Smooth muscle cell (in vitro differentiated cells): Measurements from ENCODE around the gene KLF16. TPM values are rescaled to one million over a fixed set of nuclear protein-coding genes. Genes with fewer than 3 reads are reported as not detected.

Experiments
- DNase-seq: peaks from one replicate; lab custom pipeline; 2025; ENCODE audit not compliant: unreplicated experiment; lab: John Stamatoyannopoulos, UW
- H2AFZ ChIP-seq: fragments of 200-600 bp; sonication (generic); 2 replicates; pipeline ENCODE4 v1.6.0; 2016; ENCODE audit warnings: antibody characterized with exemption, low read depth, mild to moderate bottlenecking
- H3F3A ChIP-seq: fragments of 200-600 bp; sonication (generic); 2 replicates; pipeline ENCODE4 v1.6.0; 2017; ENCODE audit warnings: antibody characterized with exemption, low read depth
- H3K27ac ChIP-seq: fragments of 200-600 bp; sonication (generic); 2 replicates; pipeline ENCODE4 v1.5.1; 2016; ENCODE audit warnings: low read depth, mild to moderate bottlenecking
- H3K27me3 ChIP-seq: fragments of 200-600 bp; sonication (generic); 2 replicates; pipeline ENCODE4 v1.6.1; 2016; ENCODE audit warnings: low read depth, mild to moderate bottlenecking
- H3K36me3 ChIP-seq: fragments of 200-600 bp; sonication (generic); 2 replicates; pipeline ENCODE4 v1.5.1; 2016; ENCODE audit warnings: low read depth
- H3K4me1 ChIP-seq: fragments of 200-600 bp; sonication (generic); 2 replicates; pipeline ENCODE4 v1.5.1; 2016; ENCODE audit warnings: low read depth
- H3K4me2 ChIP-seq: fragments of 200-600 bp; sonication (generic); 2 replicates; pipeline ENCODE4 v1.6.0; 2016; ENCODE audit warnings: mild to moderate bottlenecking
- H3K4me3 ChIP-seq: fragments of 200-600 bp; sonication (generic); 2 replicates; pipeline ENCODE4 v1.5.1; 2016; ENCODE audit warnings: mild to moderate bottlenecking
- H3K79me2 ChIP-seq: fragments of 200-600 bp; sonication (generic); 2 replicates; pipeline ENCODE4 v1.6.0; 2016; ENCODE audit warnings: low read depth, mild to moderate bottlenecking
- H3K9ac ChIP-seq: fragments of 200-600 bp; sonication (generic); 2 replicates; pipeline ENCODE4 v1.6.0; 2016; ENCODE audit warnings: low read depth
- H3K9me3 ChIP-seq: fragments of 200-600 bp; sonication (generic); replicated peaks from 2 replicates; pipeline ENCODE4 v1.5.1; 2016; ENCODE audit warnings: low read depth
- H4K20me1 ChIP-seq: fragments of 200-600 bp; sonication (generic); 2 replicates; pipeline ENCODE4 v1.6.0; 2016; ENCODE audit warnings: low read depth
- WGBS: methylation state at CpG from one replicate; pipeline ENCODE4 v1.1.7; 2016; ENCODE audit warnings: low lambda C conversion rate; 5-methylcytosine and 5-hydroxymethylcytosine counted together
- polyA plus RNA-seq: library from polyadenylated mRNA; unstranded; fragments of >200 nt; fragmentation: Nextera tagmentation; extraction: Ambion mirVana; gene quantifications from 2 replicates; pipeline ENCODE4 v1.2.1, GENCODE V29; 2016
- total RNA-seq: library from RNA; depleted of rRNA; stranded (reverse); fragments of >200 nt; gene quantifications from 2 replicates; pipeline ENCODE4 v1.2.3, GENCODE V29; 2014
- TF ChIP-seq, protein P1 (sequence below): fragments of 200-600 bp; sonication (generic); IDR thresholded peaks from 2 replicates; pipeline ENCODE4 v1.5.1; 2017; ENCODE audit warnings: borderline replicate concordance, mild to moderate bottlenecking, antibody characterized with exemption; ENCODE audit not compliant: insufficient read depth, poor library complexity, severe bottlenecking

KLF16 gene
- total and polyA plus RNA-seq, 2 experiments from 2014 or later: 5.8 to 15.4 TPM

DNA sequence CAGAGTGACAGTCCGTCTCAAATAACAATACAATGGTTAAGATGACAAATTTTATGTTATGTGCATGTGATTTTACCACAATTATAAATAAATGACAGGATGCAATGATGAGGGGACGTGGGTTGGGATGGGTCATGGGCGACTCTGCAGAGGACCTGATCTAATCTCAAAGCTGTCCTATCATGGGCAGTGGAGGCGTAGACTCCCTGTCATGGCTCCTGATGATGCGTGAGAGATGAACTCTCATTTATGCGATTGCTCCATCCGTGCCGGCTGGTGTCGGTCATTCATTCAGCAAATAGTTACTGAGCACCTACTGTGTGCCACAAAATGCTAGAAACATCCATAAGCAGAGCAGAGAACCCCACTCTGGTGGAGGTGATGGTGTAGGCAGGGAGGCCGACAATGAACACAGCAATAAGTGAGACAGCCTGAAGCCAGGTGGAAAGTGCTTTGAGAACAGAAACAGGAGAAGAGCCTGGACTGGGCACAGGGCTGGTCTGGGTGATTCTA is 13.4 kb downstream of the KLF16 start:
- Histone ChIP-seq H3K9me3 (no peaks in the 10 kb centered on the region), H3K9ac (no peak overlapping the region), H4K20me1 (peaks cover 50% of the 10 kb centered on the region), H3K36me3 (no peaks in the 10 kb centered on the region), H3K27ac (no peak overlapping the region), H3K4me1 (peaks cover 27% of the 10 kb centered on the region), H3F3A (peaks cover 12% of the 10 kb centered on the region), H3K4me2 (no peak overlapping the region), H3K27me3 (no peaks in the 10 kb centered on the region), H3K79me2 (peaks cover 50% of the 10 kb centered on the region), H2AFZ (no peak overlapping the region), H3K4me3 (no peak overlapping the region)
- no peak for DNase-seq
- 88% methylated on average over 10 of the region's 10 CpGs for WGBS
- TF ChIP-seq, protein P1, sequence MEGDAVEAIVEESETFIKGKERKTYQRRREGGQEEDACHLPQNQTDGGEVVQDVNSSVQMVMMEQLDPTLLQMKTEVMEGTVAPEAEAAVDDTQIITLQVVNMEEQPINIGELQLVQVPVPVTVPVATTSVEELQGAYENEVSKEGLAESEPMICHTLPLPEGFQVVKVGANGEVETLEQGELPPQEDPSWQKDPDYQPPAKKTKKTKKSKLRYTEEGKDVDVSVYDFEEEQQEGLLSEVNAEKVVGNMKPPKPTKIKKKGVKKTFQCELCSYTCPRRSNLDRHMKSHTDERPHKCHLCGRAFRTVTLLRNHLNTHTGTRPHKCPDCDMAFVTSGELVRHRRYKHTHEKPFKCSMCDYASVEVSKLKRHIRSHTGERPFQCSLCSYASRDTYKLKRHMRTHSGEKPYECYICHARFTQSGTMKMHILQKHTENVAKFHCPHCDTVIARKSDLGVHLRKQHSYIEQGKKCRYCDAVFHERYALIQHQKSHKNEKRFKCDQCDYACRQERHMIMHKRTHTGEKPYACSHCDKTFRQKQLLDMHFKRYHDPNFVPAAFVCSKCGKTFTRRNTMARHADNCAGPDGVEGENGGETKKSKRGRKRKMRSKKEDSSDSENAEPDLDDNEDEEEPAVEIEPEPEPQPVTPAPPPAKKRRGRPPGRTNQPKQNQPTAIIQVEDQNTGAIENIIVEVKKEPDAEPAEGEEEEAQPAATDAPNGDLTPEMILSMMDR: no peak

DNA sequence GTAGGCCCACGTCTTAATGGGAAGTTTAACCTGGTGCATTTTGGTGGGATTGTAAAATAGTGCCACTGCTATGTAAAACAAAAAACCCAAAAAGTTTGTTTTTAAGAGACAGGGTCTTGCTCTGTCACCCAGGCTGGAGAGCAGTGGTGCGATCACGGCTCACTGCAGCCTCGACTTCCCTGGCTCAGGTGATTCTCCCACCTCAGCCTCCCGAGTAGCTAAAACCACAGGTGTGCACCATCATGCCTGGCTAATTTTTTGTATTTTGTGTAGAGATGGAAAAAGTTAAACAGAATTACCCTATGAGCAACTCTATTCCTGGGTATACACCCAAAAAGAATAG is 14.3 kb downstream of the KLF16 start:
- DNase-seq: no peak
- peak overlapping the region; percentile 4 for H3K27ac ChIP-seq

DNA sequence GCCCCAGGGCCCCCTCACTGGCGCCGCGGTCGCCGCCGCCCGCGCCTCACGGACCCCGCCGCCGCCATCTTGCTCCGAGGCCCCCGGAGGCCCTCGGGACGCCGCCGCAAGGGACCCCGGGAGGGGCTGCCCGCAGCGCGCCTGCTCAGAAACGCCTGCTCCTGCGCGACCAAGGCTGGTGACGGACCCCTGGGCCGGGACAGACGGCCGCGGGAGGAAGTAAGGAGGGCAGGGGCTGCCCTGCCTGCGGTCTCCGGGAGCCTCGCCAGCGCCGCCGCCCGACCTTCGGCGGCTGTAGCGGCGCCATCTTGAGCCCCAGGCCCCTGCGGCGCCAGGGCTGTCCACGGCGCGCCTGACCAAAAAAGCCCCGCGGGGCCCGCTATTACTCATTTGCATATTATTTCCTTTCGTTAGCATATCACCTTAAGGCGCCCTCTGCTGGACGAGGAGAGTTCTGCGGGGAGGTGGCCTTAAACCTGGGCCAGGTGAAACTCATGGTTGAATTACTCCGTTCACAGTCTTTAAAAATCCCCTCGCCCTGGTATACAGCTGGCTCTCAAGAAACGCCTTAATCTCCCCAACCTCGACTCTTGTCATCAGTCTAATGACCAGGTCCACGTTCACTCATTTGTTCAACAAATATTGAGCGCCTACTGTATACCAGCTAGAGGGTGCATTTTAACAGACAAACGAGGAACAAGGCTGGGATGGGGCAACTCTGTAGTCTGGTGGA is 14.8 kb downstream of the KLF16 start, which contains the start of gene REXO1:
Gene REXO1, minus strand, starts transcription at position 85 of the 733 bp plus-strand sequence. CDS start 125 bp downstream, outside the sequence.
- peak; percentile 91 for DNase-seq
- Histone ChIP-seq H4K20me1 (peaks cover 60% of the 10 kb centered on the region), H3K9ac (peak within 1 kb of the TSS; percentile 100), H3K27ac (peak within 1 kb of the TSS; percentile 100), H3K4me3 (peak within 1 kb of the TSS; percentile 93), H3K27me3 (no peaks in the 10 kb centered on the region), H3K36me3 (no peaks in the 10 kb centered on the region), H3K4me1 (peaks cover 13% of the 10 kb centered on the region), H3K4me2 (peak within 1 kb of the TSS; percentile 100), H2AFZ (peak within 1 kb of the TSS; percentile 83), H3K79me2 (peaks cover 54% of the 10 kb centered on the region), H3K9me3 (no peaks in the 10 kb centered on the region), H3F3A (peaks cover 12% of the 10 kb centered on the region)
- TF ChIP-seq, protein P1: peak; percentile 96
- WGBS: 4% methylated on average over 32 of the region's 60 CpGs

More for the DNA sequence above, 14.3 kb downstream of the KLF16 start:
- Histone ChIP-seq H3K36me3 (no peaks in the 10 kb centered on the region), H3K27me3 (no peaks in the 10 kb centered on the region), H3K9ac (no peak overlapping the region), H3F3A (peaks cover 12% of the 10 kb centered on the region), H3K79me2 (peaks cover 54% of the 10 kb centered on the region), H3K4me1 (peaks cover 18% of the 10 kb centered on the region), H3K4me3 (no peak overlapping the region), H4K20me1 (peaks cover 56% of the 10 kb centered on the region), H3K4me2 (no peak overlapping the region), H2AFZ (no peak overlapping the region), H3K9me3 (no peaks in the 10 kb centered on the region)
- WGBS: 78% methylated on average over 5 of the region's 5 CpGs
- TF ChIP-seq, protein P1: no peak
